H1 (cell line): ENCODE results near the gene SCAF1. TPM values are rescaled to one million over a fixed set of nuclear protein-coding genes. Genes with fewer than 3 reads are reported as not detected.

Source experiments
- ASH2L ChIP-seq: fragments of 200-600, 300-600 bp; sonication (generic); IDR thresholded peaks from one replicate; pipeline ENCODE4 v1.7.1; 2017; ENCODE audit warnings: low read length
- ATF3 ChIP-seq: IDR thresholded peaks from 2 replicates; pipeline ENCODE4 v1.6.1; 2011; ENCODE audit warnings: low read depth, mild to moderate bottlenecking, low read length; ENCODE audit not compliant: insufficient read depth
- BRCA1 ChIP-seq: IDR thresholded peaks from 2 replicates; pipeline ENCODE4 v1.6.1; 2012; ENCODE audit warnings: low read depth, low read length, improper control_type of control experiment
- CBX8 ChIP-seq: fragments of 300-800, 300-1000 bp; sonication (generic); IDR thresholded peaks from 2 replicates; pipeline ENCODE4 v1.7.1; 2016; ENCODE audit warnings: low read depth, low read length, borderline replicate concordance
- E2F6 ChIP-seq: IDR thresholded peaks from 2 replicates; pipeline ENCODE4 v1.6.1; 2012; ENCODE audit warnings: inconsistent platforms
- EGR1 ChIP-seq: IDR thresholded peaks from 2 replicates; pipeline ENCODE4 v1.6.1; 2011; ENCODE audit warnings: low read depth, low read length, borderline replicate concordance
- EZH2 ChIP-seq: fragments of 200-600 bp; sonication (generic); IDR thresholded peaks from 2 replicates; pipeline ENCODE4 v1.7.1; 2012; ENCODE audit warnings: low read depth, mild to moderate bottlenecking, moderate library complexity, low read length, inconsistent platforms; ENCODE audit not compliant: severe bottlenecking
- JUND ChIP-seq: IDR thresholded peaks from 2 replicates; pipeline ENCODE4 v1.6.1; 2011; ENCODE audit warnings: mild to moderate bottlenecking, improper control_type of control experiment, low read length
- KDM1A ChIP-seq: fragments of 200-600, 300-600 bp; sonication (generic); IDR thresholded peaks from 2 replicates; pipeline ENCODE4 v1.7.1; 2016; ENCODE audit warnings: mild to moderate bottlenecking, low read length, borderline replicate concordance
- MAX ChIP-seq: IDR thresholded peaks from 2 replicates; pipeline ENCODE4 v1.6.1; 2012; ENCODE audit warnings: inconsistent platforms
- NANOG ChIP-seq: IDR thresholded peaks from 2 replicates; pipeline ENCODE4 v1.6.1; 2011; ENCODE audit warnings: low read length, low read depth, mild to moderate bottlenecking, inconsistent platforms; ENCODE audit not compliant: insufficient read depth, poor library complexity, severe bottlenecking
- NRF1 ChIP-seq: IDR thresholded peaks from 2 replicates; pipeline ENCODE4 v1.6.1; 2011; ENCODE audit warnings: mild to moderate bottlenecking, low read depth, low read length, improper control_type of control experiment
- POU5F1 ChIP-seq: IDR thresholded peaks from 2 replicates; pipeline ENCODE4 v1.6.1; 2011; ENCODE audit warnings: low read depth, mild to moderate bottlenecking, low read length, moderate library complexity
- RBBP5 ChIP-seq: IDR thresholded peaks from 2 replicates; pipeline ENCODE4 v1.7.1; 2012; ENCODE audit warnings: low read depth, mild to moderate bottlenecking, inconsistent platforms, low read length, moderate library complexity, borderline replicate concordance
- RFX5 ChIP-seq: IDR thresholded peaks from 2 replicates; pipeline ENCODE4 v1.6.1; 2011; ENCODE audit warnings: low read depth, low read length, improper control_type of control experiment, borderline replicate concordance
- SIN3A ChIP-seq, 2 experiments: IDR thresholded peaks in 1 of 2; conservative IDR thresholded peaks in 1 of 2; 2 replicates each; pipeline ENCODE4 v1.6.1; 2011 to 2012; ENCODE audit warnings: low read length in 2 of 2, improper control_type of control experiment in 1 of 2, low read depth in 1 of 2, mild to moderate bottlenecking in 1 of 2
- TAF1 ChIP-seq: IDR thresholded peaks from 2 replicates; pipeline ENCODE4 v1.6.1; 2011; ENCODE audit warnings: mild to moderate bottlenecking, low read depth, low read length
- polyA plus RNA-seq, 7 experiments: library from polyadenylated mRNA; depleted of rRNA in 3 of 7; stranded (reverse) in 5 of 7; unstranded in 2 of 7; fragments of >200 nt in 5 of 7; fragments of 200-250 nt in 2 of 7; gene quantifications; 1 replicate in 5 of 7; 2 replicates in 1 of 7; 4 replicates in 1 of 7; pipeline versions ENCODE4 v1.2.1 to v1.2.3, GENCODE V29; 2011 to 2013; ENCODE audit warnings: missing spikeins in 2 of 7, mixed read lengths in 2 of 7
- total RNA-seq: library from RNA; stranded (reverse); fragmentation: NEBNext Ultra II Directional; extraction: Animal tissue kit (Norgen Biotek cat#: 25700); gene quantifications from 2 replicates; pipeline ENCODE4 v1.2.1, GENCODE V29; 2021
- TF ChIP-seq, protein P1 (sequence below), 3 experiments: IDR thresholded peaks; 1 replicate in 2 of 3; 2 replicates in 1 of 3; pipeline versions ENCODE4 v1.5.1 to v1.6.1; 2011; ENCODE audit warnings: low read length in 3 of 3, mild to moderate bottlenecking in 3 of 3, inconsistent platforms in 2 of 3, low read depth in 1 of 3, moderate library complexity in 1 of 3; ENCODE audit not compliant: insufficient read depth in 1 of 3; ENCODE audit errors: control extremely low read depth in 1 of 3

SCAF1 gene
- total and polyA plus RNA-seq, 2 of the 8 experiments (the other 6 are each of a cell fraction or from before 2014, with no cell fraction given) = 9.7 to 81.7 TPM

- TF ChIP-seq, protein P1, sequence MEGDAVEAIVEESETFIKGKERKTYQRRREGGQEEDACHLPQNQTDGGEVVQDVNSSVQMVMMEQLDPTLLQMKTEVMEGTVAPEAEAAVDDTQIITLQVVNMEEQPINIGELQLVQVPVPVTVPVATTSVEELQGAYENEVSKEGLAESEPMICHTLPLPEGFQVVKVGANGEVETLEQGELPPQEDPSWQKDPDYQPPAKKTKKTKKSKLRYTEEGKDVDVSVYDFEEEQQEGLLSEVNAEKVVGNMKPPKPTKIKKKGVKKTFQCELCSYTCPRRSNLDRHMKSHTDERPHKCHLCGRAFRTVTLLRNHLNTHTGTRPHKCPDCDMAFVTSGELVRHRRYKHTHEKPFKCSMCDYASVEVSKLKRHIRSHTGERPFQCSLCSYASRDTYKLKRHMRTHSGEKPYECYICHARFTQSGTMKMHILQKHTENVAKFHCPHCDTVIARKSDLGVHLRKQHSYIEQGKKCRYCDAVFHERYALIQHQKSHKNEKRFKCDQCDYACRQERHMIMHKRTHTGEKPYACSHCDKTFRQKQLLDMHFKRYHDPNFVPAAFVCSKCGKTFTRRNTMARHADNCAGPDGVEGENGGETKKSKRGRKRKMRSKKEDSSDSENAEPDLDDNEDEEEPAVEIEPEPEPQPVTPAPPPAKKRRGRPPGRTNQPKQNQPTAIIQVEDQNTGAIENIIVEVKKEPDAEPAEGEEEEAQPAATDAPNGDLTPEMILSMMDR (IDR thresholded peaks at IDR 0.05; ENCODE audit: control extremely low read depth in 1 of 3, insufficient read depth in 1 of 3, low read depth in 1 of 3, low read length in 3 of 3) = no peak
- TF ChIP-seq E2F6 = 0 out of 2 replicates have a peak, but pooled peaks have one; percentile 17
- TF ChIP-seq JUND = peak; percentile 95
- peak; percentile 88 for TF ChIP-seq ASH2L
- TF ChIP-seq SIN3A (conservative IDR thresholded peaks at IDR 0.05 in 1 of 2, IDR thresholded peaks at IDR 0.05 in 1 of 2; ENCODE audit: low read depth in 1 of 2, low read length in 2 of 2) = peak in 1 of 2 experiments; percentile 48; a peak in 1 of 4 replicates
- TF ChIP-seq TAF1 = peak; percentile 71
- TF ChIP-seq POU5F1 = no peak
- TF ChIP-seq EGR1 = no peak
- TF ChIP-seq MAX = peak; percentile 79
- TF ChIP-seq RFX5 = no peak
- TF ChIP-seq EZH2 = no peak
- TF ChIP-seq RBBP5 = peak; percentile 94
- TF ChIP-seq CBX8 = no peak
- no peak for TF ChIP-seq NRF1
- TF ChIP-seq BRCA1 = no peak
- TF ChIP-seq ATF3 = 0 out of 2 replicates have a peak, but pooled peaks have one; percentile 24
- TF ChIP-seq NANOG = peak; percentile 97
- TF ChIP-seq KDM1A = no peak
These were observed 1.7 kb upstream of the SCAF1 start, which contains the start of gene RRAS (continued) for GRCh38 chr19:49640113-49640898.
